Measurements from ENCODE around the gene REELD1. TPM values are rescaled to one million over a fixed set of nuclear protein-coding genes. Genes with fewer than 3 reads are reported as not detected.

Gene REELD1
- polyA plus RNA-seq (2013, experiment 1 of 2): not detected
- not detected for polyA plus RNA-seq (2013, experiment 2 of 2)

GRCh38 chr4:146214238-146214637, at the start of gene REELD1:
REELD1 (plus strand) TSS chr4:146214538; CDS start chr4:146216953, 2,415 bp downstream.
- Histone ChIP-seq H3K27me3 (ENCODE audit: insufficient read depth, low read length) (no peaks in the 10 kb centered on the region), H3K4me1 (ENCODE audit: insufficient read depth, low read length) (no peaks in the 10 kb centered on the region), H3K4me3 (ENCODE audit: low read length) (no peak within 1 kb of the TSS), H3K9me3 (ENCODE audit: insufficient read depth, low read depth, low read length) (no peaks in the 10 kb centered on the region), H3K36me3 (ENCODE audit: insufficient read depth, low read length) (no peaks in the 10 kb centered on the region), H3K27ac (ENCODE audit: low read depth, low read length) (no peak within 1 kb of the TSS), H3K9ac (ENCODE audit: low read depth, low read length) (no peak within 1 kb of the TSS)
- WGBS: 95% methylated on average over 5 of the region's 5 CpGs

DNA sequence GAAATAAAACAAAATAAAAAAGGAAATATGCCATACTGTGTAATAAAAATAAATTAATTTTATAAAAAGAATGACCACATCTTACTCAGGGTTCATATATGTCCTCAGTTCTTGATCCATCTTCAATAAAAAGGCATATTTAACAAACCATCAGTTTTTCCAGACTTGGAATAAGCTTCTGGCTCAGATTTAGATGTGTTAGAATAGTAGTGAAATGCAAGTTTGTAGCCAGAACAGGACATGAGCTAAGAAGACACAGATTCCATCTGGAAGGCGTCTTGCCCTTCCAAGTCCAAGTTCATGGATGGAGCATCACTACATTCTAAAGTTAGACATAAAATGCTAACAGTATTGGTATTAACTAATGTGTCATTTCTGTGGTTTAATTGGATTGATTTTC, 49.1 kb upstream of the REELD1 start:
- Histone ChIP-seq H3K27me3 (ENCODE audit: insufficient read depth, low read length) (no peaks in the 10 kb centered on the region), H3K27ac (ENCODE audit: low read depth, low read length) (no peak overlapping the region), H3K4me1 (ENCODE audit: insufficient read depth, low read length) (no peaks in the 10 kb centered on the region), H3K4me3 (ENCODE audit: low read length) (no peak overlapping the region), H3K36me3 (ENCODE audit: insufficient read depth, low read length) (no peaks in the 10 kb centered on the region), H3K9me3 (ENCODE audit: insufficient read depth, low read depth, low read length) (no peaks in the 10 kb centered on the region), H3K9ac (ENCODE audit: low read depth, low read length) (no peak overlapping the region)
- 80% methylated on average over 1 of the region's 1 CpG for WGBS

- Histone ChIP-seq H3K9me3 (ENCODE audit: insufficient read depth, low read depth, low read length) (no peaks in the 10 kb centered on the region), H3K9ac (ENCODE audit: low read depth, low read length) (no peak overlapping the region), H3K4me1 (ENCODE audit: insufficient read depth, low read length) (no peaks in the 10 kb centered on the region), H3K4me3 (ENCODE audit: low read length) (no peak overlapping the region), H3K27ac (ENCODE audit: low read depth, low read length) (no peak overlapping the region), H3K36me3 (ENCODE audit: insufficient read depth, low read length) (no peaks in the 10 kb centered on the region), H3K27me3 (ENCODE audit: insufficient read depth, low read length) (no peaks in the 10 kb centered on the region)
Measured at GRCh38 chr4:146165840-146166239, 48.5 kb upstream of the REELD1 start.

DNA sequence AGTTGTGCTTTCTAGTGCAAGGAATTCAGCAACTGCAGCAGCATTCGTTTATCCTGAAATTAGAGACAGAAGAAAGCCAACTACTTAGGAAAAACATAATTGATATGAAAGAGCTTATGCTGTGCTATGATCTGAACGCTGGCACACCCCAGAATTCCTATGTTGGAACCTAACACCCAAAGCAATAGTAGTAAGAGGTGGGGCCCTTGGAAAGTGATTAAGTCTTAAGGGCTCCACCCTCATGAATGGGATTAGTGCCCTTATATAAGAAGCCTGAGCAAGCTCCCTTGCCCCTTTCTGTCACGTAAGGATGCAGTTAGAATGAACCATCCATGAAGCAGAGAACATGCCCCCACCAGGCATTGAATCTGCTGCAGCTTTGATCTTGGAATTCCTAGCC, 44.2 kb upstream of the REELD1 start:
- H3K9me3 ChIP-seq (ENCODE audit: insufficient read depth, low read depth, low read length): no peaks in the 10 kb centered on the region
- H3K36me3 ChIP-seq (ENCODE audit: insufficient read depth, low read length): no peaks in the 10 kb centered on the region
- WGBS: 84% methylated on average over 3 of the region's 3 CpGs
- no peak overlapping the region for H3K9ac ChIP-seq (ENCODE audit: low read depth, low read length)
- H3K4me3 ChIP-seq (ENCODE audit: low read length): no peak overlapping the region
- H3K27ac ChIP-seq (ENCODE audit: low read depth, low read length): no peak overlapping the region
- H3K4me1 ChIP-seq (ENCODE audit: insufficient read depth, low read length): peaks cover 1% of the 10 kb centered on the region; the same call in 1 of the 2 replicates
- H3K27me3 ChIP-seq (ENCODE audit: insufficient read depth, low read length): no peaks in the 10 kb centered on the region

GRCh38 chr4:146175541-146176453, 38.5 kb upstream of the REELD1 start, which contains the start of gene LSM6:
LSM6 (plus strand) TSS chr4:146175718; CDS start chr4:146182922, 7,204 bp downstream.
- under 1% methylated on average over 75 of the region's 75 CpGs for WGBS

GRCh38 chr4:146176891-146177290, 37.4 kb upstream of the REELD1 start:
- Histone ChIP-seq H3K9me3 (ENCODE audit: insufficient read depth, low read depth, low read length) (no peaks in the 10 kb centered on the region), H3K9ac (ENCODE audit: low read depth, low read length) (no peak overlapping the region; the same call in 1 of the 2 replicates), H3K27me3 (ENCODE audit: insufficient read depth, low read length) (no peaks in the 10 kb centered on the region), H3K36me3 (ENCODE audit: insufficient read depth, low read length) (peaks cover 4% of the 10 kb centered on the region; the same call in 1 of the 2 replicates), H3K27ac (ENCODE audit: low read depth, low read length) (no peak overlapping the region), H3K4me3 (ENCODE audit: low read length) (peak overlapping the region; percentile 92), H3K4me1 (ENCODE audit: insufficient read depth, low read length) (peaks cover 17% of the 10 kb centered on the region)
- WGBS: 90% methylated on average over 2 of the region's 2 CpGs

More at GRCh38 chr4:146175541-146176453, 38.5 kb upstream of the REELD1 start, which contains the start of gene LSM6:
- peak within 1 kb of the TSS; percentile 81 for H3K27ac ChIP-seq (ENCODE audit: low read depth, low read length)
- H3K36me3 ChIP-seq (ENCODE audit: insufficient read depth, low read length): peaks cover 4% of the 10 kb centered on the region; the same call in 1 of the 2 replicates
- H3K27me3 ChIP-seq (ENCODE audit: insufficient read depth, low read length): no peaks in the 10 kb centered on the region
- peak within 1 kb of the TSS; percentile 94 for H3K9ac ChIP-seq (ENCODE audit: low read depth, low read length)
- H3K4me1 ChIP-seq (ENCODE audit: insufficient read depth, low read length): peaks cover 17% of the 10 kb centered on the region
- no peaks in the 10 kb centered on the region for H3K9me3 ChIP-seq (ENCODE audit: insufficient read depth, low read depth, low read length)
- H3K4me3 ChIP-seq (ENCODE audit: low read length): peak within 1 kb of the TSS; percentile 92

DNA sequence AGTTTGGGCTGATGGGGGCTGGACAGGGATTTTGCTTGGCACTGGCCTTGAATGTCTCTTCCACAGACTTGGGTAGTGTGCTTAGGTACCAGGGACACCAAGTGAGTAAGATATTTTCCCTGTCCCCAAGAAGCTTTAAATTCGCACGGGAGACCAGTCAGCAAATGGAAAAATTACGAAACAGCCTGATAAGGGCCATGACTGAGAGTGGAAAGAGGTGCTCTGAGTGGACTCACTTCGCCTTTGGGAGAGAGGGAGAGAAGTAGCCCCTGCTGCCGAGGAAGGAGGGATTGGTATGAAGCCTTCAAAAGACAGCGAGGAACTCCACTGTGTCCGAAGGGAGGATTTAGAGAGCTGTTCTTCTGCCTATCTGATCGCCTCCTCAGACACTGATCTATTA, 36.2 kb upstream of the REELD1 start:
- Histone ChIP-seq H3K27me3 (ENCODE audit: insufficient read depth, low read length) (no peaks in the 10 kb centered on the region), H3K9ac (ENCODE audit: low read depth, low read length) (no peak overlapping the region), H3K27ac (ENCODE audit: low read depth, low read length) (no peak overlapping the region), H3K4me3 (ENCODE audit: low read length) (no peak overlapping the region), H3K9me3 (ENCODE audit: insufficient read depth, low read depth, low read length) (no peaks in the 10 kb centered on the region), H3K4me1 (ENCODE audit: insufficient read depth, low read length) (peaks cover 17% of the 10 kb centered on the region), H3K36me3 (ENCODE audit: insufficient read depth, low read length) (peaks cover 12% of the 10 kb centered on the region)
- 91% methylated on average over 8 of the region's 8 CpGs for WGBS

- H3K27ac ChIP-seq (ENCODE audit: low read depth, low read length): no peak overlapping the region
- peaks cover 17% of the 10 kb centered on the region for H3K4me1 ChIP-seq (ENCODE audit: insufficient read depth, low read length)
- H3K27me3 ChIP-seq (ENCODE audit: insufficient read depth, low read length): no peaks in the 10 kb centered on the region
- H3K36me3 ChIP-seq (ENCODE audit: insufficient read depth, low read length): peaks cover 26% of the 10 kb centered on the region
- 39% methylated on average over 7 of the region's 7 CpGs for WGBS
- no peaks in the 10 kb centered on the region for H3K9me3 ChIP-seq (ENCODE audit: insufficient read depth, low read depth, low read length)
- no peak overlapping the region for H3K9ac ChIP-seq (ENCODE audit: low read depth, low read length)
- H3K4me3 ChIP-seq (ENCODE audit: low read length): no peak overlapping the region
Measured at GRCh38 chr4:146179784-146180370, 34.5 kb upstream of the REELD1 start.

DNA sequence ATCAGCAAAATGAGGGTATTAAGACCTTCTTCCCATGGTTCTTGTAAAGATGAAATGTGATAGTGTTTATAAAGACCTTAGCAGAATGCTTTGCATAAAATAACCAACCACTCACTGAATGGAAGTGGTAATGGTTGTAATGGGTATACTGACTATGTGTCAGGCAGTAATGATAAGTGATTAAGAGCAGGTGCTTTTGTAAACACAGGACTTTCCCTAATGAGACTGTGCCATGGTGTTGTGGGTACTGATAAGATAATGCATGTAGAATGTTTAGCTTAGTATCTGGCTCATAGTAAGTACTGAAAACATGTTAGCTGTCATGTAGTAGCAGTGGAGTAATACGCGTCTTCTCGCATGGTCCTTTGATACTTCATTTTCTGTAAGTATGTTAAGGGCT, 31.9 kb upstream of the REELD1 start:
- Histone ChIP-seq H3K9me3 (ENCODE audit: insufficient read depth, low read depth, low read length) (no peaks in the 10 kb centered on the region), H3K9ac (ENCODE audit: low read depth, low read length) (no peak overlapping the region), H3K4me1 (ENCODE audit: insufficient read depth, low read length) (peaks cover 4% of the 10 kb centered on the region; the same call in 1 of the 2 replicates), H3K27me3 (ENCODE audit: insufficient read depth, low read length) (no peaks in the 10 kb centered on the region), H3K27ac (ENCODE audit: low read depth, low read length) (no peak overlapping the region), H3K36me3 (ENCODE audit: insufficient read depth, low read length) (peaks cover 44% of the 10 kb centered on the region), H3K4me3 (ENCODE audit: low read length) (no peak overlapping the region)
- WGBS: 95% methylated on average over 3 of the region's 3 CpGs

GRCh38 chr4:146183209-146183608, 31.1 kb upstream of the REELD1 start:
- Histone ChIP-seq H3K9ac (ENCODE audit: low read depth, low read length) (no peak overlapping the region), H3K36me3 (ENCODE audit: insufficient read depth, low read length) (peaks cover 52% of the 10 kb centered on the region), H3K4me1 (ENCODE audit: insufficient read depth, low read length) (peaks cover 4% of the 10 kb centered on the region; the same call in 1 of the 2 replicates), H3K4me3 (ENCODE audit: low read length) (no peak overlapping the region), H3K9me3 (ENCODE audit: insufficient read depth, low read depth, low read length) (no peaks in the 10 kb centered on the region), H3K27me3 (ENCODE audit: insufficient read depth, low read length) (no peaks in the 10 kb centered on the region), H3K27ac (ENCODE audit: low read depth, low read length) (no peak overlapping the region)
- WGBS: 92% methylated on average over 2 of the region's 2 CpGs

DNA sequence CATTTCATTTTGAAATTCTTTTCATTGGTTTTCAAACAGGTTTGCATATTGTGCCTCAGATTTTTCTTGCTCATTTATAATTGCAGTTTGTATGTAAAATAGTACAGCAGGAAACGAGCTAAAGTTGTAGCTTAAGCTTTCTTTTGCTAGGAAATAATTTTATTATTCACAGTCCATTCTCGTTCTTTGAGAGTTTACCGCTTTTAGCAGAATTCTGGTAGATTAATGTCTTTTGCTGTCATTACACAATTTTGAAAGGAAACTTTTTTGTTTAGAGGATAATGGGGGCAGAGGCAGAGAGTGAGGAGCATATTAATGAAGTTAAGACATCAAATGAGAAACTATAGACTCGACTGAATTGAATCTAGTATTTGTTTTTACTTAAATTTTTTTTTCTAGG, 28.3 kb upstream of the REELD1 start:
- Histone ChIP-seq H3K36me3 (ENCODE audit: insufficient read depth, low read length) (peaks cover 75% of the 10 kb centered on the region), H3K27me3 (ENCODE audit: insufficient read depth, low read length) (no peaks in the 10 kb centered on the region), H3K9ac (ENCODE audit: low read depth, low read length) (no peak overlapping the region), H3K27ac (ENCODE audit: low read depth, low read length) (no peak overlapping the region), H3K4me3 (ENCODE audit: low read length) (no peak overlapping the region), H3K4me1 (ENCODE audit: insufficient read depth, low read length) (no peaks in the 10 kb centered on the region), H3K9me3 (ENCODE audit: insufficient read depth, low read depth, low read length) (no peaks in the 10 kb centered on the region)
- 95% methylated on average over 4 of the region's 4 CpGs for WGBS

Data from HUES64 (cell line).